Activated T-cell treated with anti-CD3 and anti-CD28 coated beads, Interleukin-2, amount 50 U/mL, for 24 hours (primary cell): ENCODE measurements around the gene ARSB.
"Not testable (repeated sequence)": the region's sequence is repeated elsewhere in the genome, so short reads cannot be mapped to it uniquely, and the experiment has no call there.

Experiments used
- DNase-seq: peaks from one replicate; pipeline ENCODE4 v3.0.0-alpha.2; 2020
- H3K27ac Mint-ChIP-seq: 2 replicates; pipeline ENCODE4 v1.8.0; 2020; ENCODE audit warnings: mild to moderate bottlenecking, mixed read lengths
- H3K27me3 Mint-ChIP-seq: 2 replicates; pipeline ENCODE4 v1.8.0; 2020; ENCODE audit warnings: mixed read lengths
- H3K36me3 Mint-ChIP-seq: 2 replicates; pipeline ENCODE4 v1.8.0; 2020; ENCODE audit warnings: low read depth, mixed read lengths
- H3K4me1 Mint-ChIP-seq: 2 replicates; pipeline ENCODE4 v1.8.0; 2020; ENCODE audit warnings: low read depth, mixed read lengths
- H3K4me3 Mint-ChIP-seq: 2 replicates; pipeline ENCODE4 v1.8.0; 2020; ENCODE audit warnings: mild to moderate bottlenecking, moderate library complexity, mixed read lengths
- H3K9me3 Mint-ChIP-seq: 2 replicates; pipeline ENCODE4 v1.8.0; 2020; ENCODE audit warnings: mixed read lengths

ARSB gene

DNA sequence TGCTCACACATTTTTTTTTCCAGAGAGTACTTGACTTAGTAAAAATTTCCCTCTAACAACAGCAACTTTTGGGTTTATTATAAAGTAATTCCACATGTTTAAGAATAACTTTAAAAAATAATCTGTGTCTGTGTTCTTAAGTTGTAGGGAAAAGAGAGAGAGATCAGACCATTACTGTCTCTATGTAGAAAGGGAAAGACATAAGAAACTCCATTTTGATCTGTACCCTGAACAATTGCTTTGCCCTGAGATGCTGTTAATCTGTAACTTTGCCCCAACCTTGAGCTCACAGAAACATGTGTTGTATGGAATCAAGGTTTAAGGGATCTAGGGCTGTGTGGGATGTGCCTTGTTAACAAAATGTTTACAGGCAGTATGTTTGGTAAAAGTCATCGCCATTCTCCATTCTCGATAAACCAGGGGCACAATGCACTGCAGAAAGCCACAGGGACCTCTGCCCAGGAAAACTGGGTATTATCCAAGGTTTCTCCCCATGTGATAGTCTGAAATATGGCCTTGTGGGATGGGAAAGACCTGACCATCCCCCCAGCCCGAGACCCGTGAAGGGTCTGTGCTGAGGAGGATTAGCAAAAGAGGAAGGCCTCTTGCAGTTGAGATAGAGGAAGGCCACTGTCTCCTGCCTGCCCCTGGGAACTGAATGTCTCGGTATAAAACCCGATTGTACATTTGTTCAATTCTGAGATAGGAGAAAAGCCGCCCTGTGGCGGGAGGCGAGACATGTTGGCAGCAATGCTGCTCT, 75.7 kb downstream of the ARSB start:
- H3K4me1 Mint-ChIP-seq = not testable (repeated sequence)

GRCh38 chr5:78908173-78909061, 76.7 kb downstream of the ARSB start:
- no peak overlapping the region for H3K27ac Mint-ChIP-seq
- no peak for DNase-seq
- no peaks in the 10 kb centered on the region for H3K27me3 Mint-ChIP-seq
- H3K9me3 Mint-ChIP-seq = no peaks in the 10 kb centered on the region
- H3K4me1 Mint-ChIP-seq = peaks cover 3% of the 10 kb centered on the region
- peaks cover 10% of the 10 kb centered on the region for H3K36me3 Mint-ChIP-seq
- no peak overlapping the region for H3K4me3 Mint-ChIP-seq

More for the DNA sequence above, 75.7 kb downstream of the ARSB start:
- H3K4me3 Mint-ChIP-seq, H3K36me3 Mint-ChIP-seq, H3K27ac Mint-ChIP-seq, H3K9me3 Mint-ChIP-seq, H3K27me3 Mint-ChIP-seq, DNase-seq: not testable (repeated sequence)

DNA sequence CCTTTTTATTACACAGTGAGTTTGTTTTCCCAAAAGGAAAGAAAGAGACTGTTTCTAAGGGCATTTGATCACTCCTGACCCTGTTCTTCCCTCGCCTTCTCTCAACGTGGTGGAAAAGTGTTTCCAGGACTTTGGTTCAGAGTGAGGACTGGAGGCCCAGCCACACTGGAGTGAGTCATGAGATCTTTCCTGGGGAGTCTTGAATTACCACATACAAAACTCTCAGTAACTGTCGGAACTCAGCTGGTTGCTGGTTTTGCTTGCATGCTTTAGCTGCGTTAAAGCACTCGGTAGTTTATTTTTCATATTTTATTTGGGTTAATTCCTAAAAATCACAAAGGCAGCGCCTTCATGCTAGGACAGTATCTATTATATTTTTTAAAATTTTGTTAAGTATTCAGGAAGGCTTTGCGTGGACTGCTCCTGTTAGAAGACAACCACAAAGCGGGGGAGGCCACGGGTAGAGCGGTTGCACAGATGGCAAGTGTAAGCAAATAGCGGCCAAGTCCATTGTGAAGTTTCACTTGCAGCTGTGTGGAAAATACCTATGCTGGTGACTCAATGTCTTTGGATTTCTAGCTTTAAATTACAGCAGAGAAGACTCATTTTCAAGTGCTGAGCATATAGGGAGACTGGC, 77.7 kb downstream of the ARSB start:
- no peak overlapping the region for H3K27ac Mint-ChIP-seq
- no peak for DNase-seq
- H3K9me3 Mint-ChIP-seq = no peaks in the 10 kb centered on the region
- no peaks in the 10 kb centered on the region for H3K27me3 Mint-ChIP-seq
- H3K36me3 Mint-ChIP-seq = peaks cover 14% of the 10 kb centered on the region
- no peak overlapping the region for H3K4me3 Mint-ChIP-seq
- H3K4me1 Mint-ChIP-seq = peaks cover 3% of the 10 kb centered on the region

DNA sequence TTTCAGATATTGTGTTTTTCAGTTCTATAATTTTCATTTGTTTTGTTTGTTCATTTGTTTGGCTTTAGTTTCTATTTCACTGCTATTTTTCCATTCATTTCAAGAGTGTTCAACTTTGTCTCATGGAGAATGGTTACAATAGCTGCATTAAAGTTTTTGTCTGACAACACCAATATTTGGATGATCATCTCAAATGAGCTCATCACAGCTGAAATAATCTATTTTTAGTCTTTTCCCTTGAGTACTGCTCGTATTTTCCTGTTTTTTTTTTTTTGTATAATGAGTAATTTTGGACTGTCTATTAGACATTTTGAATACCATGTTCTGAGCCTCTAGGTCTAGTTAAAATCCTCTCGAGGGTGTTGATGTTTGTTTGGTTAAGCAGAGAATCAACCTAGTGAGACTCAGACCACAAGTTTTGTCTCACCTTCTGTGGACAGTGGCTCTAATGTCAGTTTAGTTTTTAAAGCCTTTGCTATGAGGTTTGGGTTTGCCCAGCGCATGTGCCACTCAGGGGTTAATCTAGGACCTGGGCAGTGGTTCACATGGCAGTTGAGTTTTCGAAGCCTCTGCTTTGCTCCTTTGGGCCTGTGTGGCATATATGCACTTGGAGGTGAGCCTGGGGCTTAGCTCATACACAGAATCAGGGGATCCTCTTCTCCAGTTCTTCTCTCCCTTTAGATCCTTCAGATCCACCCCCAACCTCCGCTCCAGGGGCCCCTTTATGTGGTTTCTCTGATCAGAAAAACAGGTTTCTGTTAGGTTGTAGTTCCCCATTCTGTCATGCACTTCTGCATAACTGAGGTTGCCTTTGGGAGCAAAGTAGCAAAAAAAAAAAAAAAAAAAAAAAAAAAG, 79.8 kb downstream of the ARSB start:
- H3K9me3 Mint-ChIP-seq = peaks cover 2% of the 10 kb centered on the region
- peaks cover 1% of the 10 kb centered on the region for H3K4me1 Mint-ChIP-seq
- peaks cover 17% of the 10 kb centered on the region for H3K36me3 Mint-ChIP-seq
- H3K27ac Mint-ChIP-seq = no peak overlapping the region
- DNase-seq = no peak
- H3K27me3 Mint-ChIP-seq = no peaks in the 10 kb centered on the region
- no peak overlapping the region for H3K4me3 Mint-ChIP-seq

DNA sequence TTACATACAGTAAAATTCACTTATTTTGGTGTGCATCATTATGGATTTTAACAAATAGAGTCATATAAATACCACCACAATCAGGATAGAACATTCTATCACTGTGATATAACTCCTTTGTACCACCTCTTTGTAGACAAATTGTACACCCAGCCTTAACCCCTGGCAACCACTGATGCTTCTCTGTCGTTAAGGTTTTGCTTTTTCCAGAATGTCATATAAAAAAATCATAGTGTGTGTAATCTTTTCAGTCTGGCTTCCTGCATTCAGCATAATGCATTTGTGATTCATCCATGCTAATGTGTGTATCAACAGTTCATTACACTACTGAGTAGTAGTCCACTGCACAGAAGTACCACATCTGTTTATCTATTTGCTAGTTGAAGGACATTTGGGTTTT, 81.2 kb downstream of the ARSB start:
- Mint-ChIP-seq H3K9me3 (peaks cover 12% of the 10 kb centered on the region), H3K27me3 (no peaks in the 10 kb centered on the region), H3K4me1 (peaks cover 1% of the 10 kb centered on the region), H3K36me3 (peaks cover 29% of the 10 kb centered on the region), H3K27ac (no peak overlapping the region), H3K4me3 (no peak overlapping the region)
- no peak for DNase-seq

- H3K9me3 Mint-ChIP-seq = peaks cover 14% of the 10 kb centered on the region
Measured at GRCh38 chr5:78903353-78903752, 81.8 kb downstream of the ARSB start.

DNA sequence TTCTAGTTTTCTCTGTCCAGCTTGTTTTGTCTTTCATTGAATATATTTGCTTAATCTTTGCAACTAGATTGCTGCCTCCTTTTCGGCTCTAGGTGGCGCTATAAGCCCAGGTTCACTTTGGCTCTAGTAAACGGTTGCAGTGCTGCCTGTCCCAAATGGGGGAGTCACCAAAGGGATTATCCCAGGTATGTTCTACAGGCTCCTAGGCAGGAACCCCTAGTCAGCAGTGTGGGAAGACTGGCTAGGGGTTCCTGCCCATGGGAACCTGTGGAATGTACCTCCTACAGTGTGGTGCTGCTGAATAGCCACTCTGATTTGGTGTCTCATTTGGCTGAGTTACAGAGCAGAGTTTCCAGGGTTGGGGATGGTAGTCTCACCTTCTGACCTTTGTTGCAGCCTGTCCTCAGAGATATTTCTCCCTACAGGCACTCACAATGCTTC, 85.2 kb downstream of the ARSB start:
- Mint-ChIP-seq H3K4me3 (no peak overlapping the region), H3K27ac (no peak overlapping the region), H3K36me3 (peaks cover 27% of the 10 kb centered on the region), H3K9me3 (peaks cover 14% of the 10 kb centered on the region), H3K27me3 (no peaks in the 10 kb centered on the region), H3K4me1 (no peaks in the 10 kb centered on the region)
- DNase-seq = no peak

More at GRCh38 chr5:78903353-78903752, 81.8 kb downstream of the ARSB start:
- Mint-ChIP-seq H3K27me3 (no peaks in the 10 kb centered on the region), H3K36me3 (peaks cover 29% of the 10 kb centered on the region), H3K4me3 (no peak overlapping the region), H3K4me1 (peaks cover 1% of the 10 kb centered on the region), H3K27ac (no peak overlapping the region)
- DNase-seq = no peak

DNA sequence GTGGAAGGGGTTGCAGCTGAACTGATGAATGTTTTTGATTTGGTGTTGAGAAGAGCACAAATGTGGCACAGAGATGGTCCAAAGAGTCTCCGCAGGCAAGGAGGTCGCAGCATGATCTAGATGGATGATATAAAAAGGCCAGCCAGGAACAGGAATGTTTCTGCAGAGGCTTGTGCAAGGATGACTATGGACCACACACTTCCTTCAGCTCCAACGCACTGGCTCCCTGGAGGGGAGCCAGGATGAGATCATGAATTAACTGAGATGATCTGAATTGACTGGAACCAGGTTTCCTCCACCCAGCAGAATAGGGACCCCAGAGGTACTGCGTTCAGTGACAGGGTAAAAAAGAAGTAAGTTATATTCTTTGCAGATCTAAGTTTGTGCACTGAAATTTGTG, 89.0 kb downstream of the ARSB start:
- Mint-ChIP-seq H3K4me1 (no peaks in the 10 kb centered on the region), H3K27me3 (no peaks in the 10 kb centered on the region), H3K27ac (no peak overlapping the region), H3K36me3 (peaks cover 18% of the 10 kb centered on the region), H3K4me3 (no peak overlapping the region), H3K9me3 (peaks cover 12% of the 10 kb centered on the region)
- DNase-seq = no peak

DNA sequence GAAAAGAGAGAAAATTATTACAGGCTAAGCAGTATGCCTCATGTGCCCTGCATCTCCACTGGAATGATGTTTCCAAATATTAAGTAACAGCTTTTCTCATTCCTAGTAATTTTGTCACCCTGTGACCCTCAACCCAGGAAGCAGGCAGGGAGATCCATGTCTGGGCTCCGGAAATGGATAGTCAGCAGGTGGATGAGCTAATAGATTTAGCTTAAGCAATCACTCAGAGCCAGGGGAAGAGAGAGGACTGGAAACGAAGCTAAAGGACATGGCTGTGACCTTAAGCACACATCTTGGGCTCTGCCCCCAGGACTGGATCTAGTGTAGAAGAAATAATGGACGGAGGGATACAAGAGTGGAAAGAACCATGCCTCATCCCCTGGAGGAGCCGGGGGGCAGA, 89.5 kb downstream of the ARSB start:
- Mint-ChIP-seq H3K9me3 (peaks cover 12% of the 10 kb centered on the region), H3K27ac (no peak overlapping the region), H3K36me3 (peaks cover 16% of the 10 kb centered on the region), H3K4me1 (no peaks in the 10 kb centered on the region), H3K27me3 (no peaks in the 10 kb centered on the region), H3K4me3 (no peak overlapping the region)
- no peak for DNase-seq

DNA sequence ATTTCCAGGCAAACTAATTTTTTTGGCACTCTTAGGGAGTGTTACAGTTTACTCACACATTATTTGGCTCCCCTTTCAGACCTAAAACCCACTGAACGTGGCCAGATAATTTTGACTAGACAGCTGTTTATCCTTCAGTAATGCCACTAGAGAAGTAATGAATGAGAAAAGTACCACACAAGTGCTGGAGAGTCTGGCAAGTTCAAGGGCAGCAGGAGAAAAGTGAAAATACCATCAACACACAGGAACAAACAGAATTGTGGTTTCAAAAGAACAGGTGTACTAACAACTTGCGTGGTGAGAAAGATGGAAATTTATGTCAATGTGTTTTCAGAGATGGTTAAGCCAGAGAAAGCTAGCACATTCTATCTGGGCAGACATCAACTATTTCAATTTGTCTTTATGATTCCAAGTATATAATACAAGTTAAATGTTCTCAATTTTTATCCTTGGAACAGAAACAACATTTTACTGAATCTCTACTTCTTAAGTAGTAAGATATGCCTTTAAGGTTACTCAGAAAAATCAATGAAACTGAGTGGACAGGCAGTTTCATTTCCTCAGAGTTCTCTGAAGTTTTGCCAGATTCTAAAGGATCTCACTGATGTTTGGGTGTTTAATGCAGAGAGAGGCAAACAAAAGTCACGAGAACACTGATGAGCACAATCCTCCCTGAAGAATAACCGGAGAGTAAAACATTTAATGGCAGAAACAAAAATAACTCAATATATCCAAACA, 91.0 kb downstream of the ARSB start:
- no peak overlapping the region for H3K27ac Mint-ChIP-seq
- DNase-seq = no peak
- no peak overlapping the region for H3K4me3 Mint-ChIP-seq
- peaks cover 4% of the 10 kb centered on the region for H3K9me3 Mint-ChIP-seq
- no peaks in the 10 kb centered on the region for H3K27me3 Mint-ChIP-seq
- peaks cover 5% of the 10 kb centered on the region for H3K36me3 Mint-ChIP-seq
- H3K4me1 Mint-ChIP-seq = peaks cover 1% of the 10 kb centered on the region

- Mint-ChIP-seq H3K4me3 (no peak overlapping the region), H3K27me3 (no peaks in the 10 kb centered on the region), H3K9me3 (no peaks in the 10 kb centered on the region), H3K4me1 (peaks cover 16% of the 10 kb centered on the region), H3K36me3 (no peaks in the 10 kb centered on the region), H3K27ac (no peak overlapping the region)
- DNase-seq = no peak
Measured at GRCh38 chr5:78890667-78891379, 94.3 kb downstream of the ARSB start.

DNA sequence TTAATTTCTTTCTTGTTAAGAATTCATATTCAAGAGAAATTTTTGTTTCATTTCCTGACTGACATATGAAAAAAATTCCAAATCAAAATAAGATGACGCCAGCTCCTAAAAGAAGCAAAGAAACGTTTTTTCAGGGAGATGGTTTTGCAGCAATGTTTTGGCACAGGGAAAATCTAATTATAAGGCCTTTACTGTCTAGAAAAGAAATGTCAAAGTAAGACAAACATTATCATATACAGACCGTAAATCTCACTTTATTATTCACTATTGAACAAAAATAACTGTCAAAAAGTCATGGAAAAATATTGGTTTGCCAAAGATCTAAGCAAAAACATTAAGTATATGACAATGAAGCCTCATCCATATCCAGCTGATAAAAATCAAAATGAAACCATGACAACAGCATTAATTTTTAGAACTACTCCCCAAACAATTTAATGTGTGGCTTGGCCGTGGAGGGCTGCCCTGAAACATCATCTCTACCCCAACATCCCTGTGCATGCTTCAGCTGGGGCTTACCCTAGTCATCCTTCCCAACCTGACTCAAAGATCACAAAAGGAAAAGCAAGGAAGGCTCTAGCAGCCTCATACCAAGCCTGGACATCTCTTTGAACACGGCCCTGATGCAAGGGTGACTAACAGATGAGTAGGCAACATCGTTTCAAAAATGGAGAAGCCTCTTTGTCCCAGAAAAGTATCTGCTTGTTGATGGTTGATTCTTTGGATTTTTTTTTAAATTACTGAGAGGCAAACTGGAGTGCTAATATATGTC, 95.6 kb downstream of the ARSB start:
- H3K27me3 Mint-ChIP-seq = no peaks in the 10 kb centered on the region
- no peak overlapping the region for H3K27ac Mint-ChIP-seq
- DNase-seq = no peak
- H3K4me1 Mint-ChIP-seq = peaks cover 16% of the 10 kb centered on the region
- H3K36me3 Mint-ChIP-seq = peaks cover 1% of the 10 kb centered on the region
- H3K9me3 Mint-ChIP-seq = no peaks in the 10 kb centered on the region
- no peak overlapping the region for H3K4me3 Mint-ChIP-seq
